Rectal smooth muscle tissue (tissue), 1 donor: Measurements from ENCODE around the gene MDFI.

Source experiments
- H3K27ac ChIP-seq: one replicate; pipeline ENCODE4 v1.7.0; 2013; ENCODE audit warnings: low read depth, low read length, inconsistent platforms
- H3K27me3 ChIP-seq: one replicate; pipeline ENCODE4 v1.7.0; 2013; ENCODE audit warnings: low read length; ENCODE audit not compliant: control insufficient read depth, insufficient read depth
- H3K36me3 ChIP-seq: one replicate; pipeline ENCODE4 v1.7.0; 2013; ENCODE audit warnings: low read length; ENCODE audit not compliant: control insufficient read depth, insufficient read depth
- H3K4me1 ChIP-seq: one replicate; pipeline ENCODE4 v1.7.0; 2013; ENCODE audit warnings: low read length; ENCODE audit not compliant: control insufficient read depth, insufficient read depth
- H3K4me3 ChIP-seq: one replicate; pipeline ENCODE4 v1.7.0; 2013; ENCODE audit warnings: low read length
- H3K9ac ChIP-seq: one replicate; pipeline ENCODE4 v1.7.0; 2013; ENCODE audit warnings: low read length

The MDFI gene

DNA sequence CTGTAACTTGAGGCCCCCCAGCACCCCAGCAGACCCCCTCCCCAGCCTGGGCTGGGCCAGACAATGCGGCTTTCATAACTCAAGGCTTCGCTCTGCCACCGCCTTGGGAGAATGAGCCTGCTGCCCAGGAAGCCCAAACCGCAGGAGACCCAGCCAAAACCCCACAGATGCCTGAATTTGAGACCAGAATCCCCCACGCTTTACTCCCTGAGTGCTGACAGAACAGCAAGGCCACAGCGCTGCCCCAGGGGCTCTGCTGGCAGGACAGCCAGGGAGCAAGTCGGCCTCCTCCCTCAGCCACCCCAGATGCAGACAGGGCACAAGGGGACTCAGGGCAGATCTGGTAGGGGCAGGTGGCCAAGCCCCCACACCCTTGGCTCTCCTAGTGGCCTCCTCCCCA lies 2.2 kb downstream of the MDFI start:
- no peak overlapping the region for H3K4me3 ChIP-seq
- H3K36me3 ChIP-seq = no peaks in the 10 kb centered on the region
- no peaks in the 10 kb centered on the region for H3K4me1 ChIP-seq

GRCh38 chr6:41641352-41641925 lies 3.2 kb downstream of the MDFI start:
- H3K36me3 ChIP-seq = no peaks in the 10 kb centered on the region
- H3K4me1 ChIP-seq = no peaks in the 10 kb centered on the region
- H3K27ac ChIP-seq = no peak overlapping the region
- no peak overlapping the region for H3K4me3 ChIP-seq
- H3K9ac ChIP-seq = no peak overlapping the region
- H3K27me3 ChIP-seq = peaks cover 23% of the 10 kb centered on the region

More for the DNA sequence above, 2.2 kb downstream of the MDFI start:
- H3K27me3 ChIP-seq = peaks cover 23% of the 10 kb centered on the region
- no peak overlapping the region for H3K27ac ChIP-seq
- no peak overlapping the region for H3K9ac ChIP-seq

DNA sequence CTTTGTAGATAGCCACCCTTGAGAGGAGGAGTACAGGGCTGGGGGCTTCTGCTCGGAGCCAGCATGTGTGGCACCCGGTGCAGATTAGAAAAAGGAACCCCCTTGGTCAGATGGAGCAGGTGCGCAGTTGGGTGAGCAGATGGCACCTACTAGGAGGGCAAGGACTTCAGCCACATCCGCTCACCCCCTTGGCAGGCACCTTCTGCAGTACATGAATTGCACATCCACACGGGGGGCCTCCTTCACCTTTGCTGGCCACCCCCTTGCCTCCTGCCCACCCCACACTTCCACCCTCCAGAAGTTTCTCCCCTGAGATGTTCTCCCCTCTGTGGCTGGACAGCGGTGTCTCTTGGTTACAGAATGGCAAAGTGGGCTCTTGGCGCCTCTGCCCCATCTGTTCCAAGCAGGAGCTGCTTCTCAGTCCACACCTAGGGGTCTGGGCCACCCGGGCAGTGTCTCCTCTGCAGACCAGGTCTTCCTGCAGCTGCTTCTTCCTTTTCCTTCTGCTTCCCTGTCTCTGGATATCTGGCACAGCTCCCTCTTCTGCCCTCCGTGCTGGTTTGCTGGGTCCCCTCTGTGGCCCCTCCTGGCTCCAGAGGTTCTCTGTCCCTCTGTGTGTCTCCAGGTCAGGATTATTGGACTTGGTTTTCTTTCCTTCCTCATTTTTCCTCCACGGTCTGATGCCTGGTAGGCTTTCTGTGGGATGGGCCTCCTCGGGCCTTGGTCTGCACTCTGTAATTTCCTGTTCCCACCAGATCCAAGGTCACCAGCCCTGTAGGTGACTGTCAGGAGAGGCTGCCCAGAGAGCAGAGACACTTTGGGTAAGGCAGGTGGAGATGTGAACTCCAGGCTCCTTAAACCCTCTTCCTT lies 4.1 kb downstream of the MDFI start:
- peaks cover 22% of the 10 kb centered on the region for H3K27me3 ChIP-seq
- H3K27ac ChIP-seq = no peak overlapping the region
- no peak overlapping the region for H3K9ac ChIP-seq
- no peak overlapping the region for H3K4me3 ChIP-seq
- no peaks in the 10 kb centered on the region for H3K4me1 ChIP-seq
- H3K36me3 ChIP-seq = no peaks in the 10 kb centered on the region

- Histone ChIP-seq H3K4me3 (no peak overlapping the region), H3K36me3 (no peaks in the 10 kb centered on the region), H3K4me1 (no peaks in the 10 kb centered on the region), H3K27me3 (peaks cover 15% of the 10 kb centered on the region), H3K9ac (no peak overlapping the region), H3K27ac (no peak overlapping the region)
Observed at GRCh38 chr6:41642960-41643898, 5.0 kb downstream of the MDFI start.

DNA sequence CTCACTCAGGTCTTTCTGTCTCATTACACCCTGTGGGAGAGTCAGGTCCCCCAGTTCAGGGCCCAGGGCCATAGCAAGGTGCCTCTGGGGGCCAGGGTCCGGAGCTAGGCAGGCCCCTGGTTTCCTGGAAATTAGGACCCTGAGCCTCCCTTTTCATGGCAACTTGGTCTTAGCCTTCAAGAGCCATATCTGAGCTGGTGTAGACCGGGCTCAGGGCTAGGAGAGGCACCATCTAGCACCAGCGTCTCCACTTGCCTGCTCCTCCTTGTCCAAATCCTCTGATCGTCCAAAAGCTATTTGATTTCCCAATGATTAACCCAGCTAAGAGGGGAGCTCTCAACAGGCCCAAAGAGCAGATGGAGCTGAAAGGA lies 5.6 kb downstream of the MDFI start:
- no peak overlapping the region for H3K27ac ChIP-seq
- H3K9ac ChIP-seq = no peak overlapping the region
- H3K36me3 ChIP-seq = no peaks in the 10 kb centered on the region
- no peaks in the 10 kb centered on the region for H3K4me1 ChIP-seq
- H3K27me3 ChIP-seq = peaks cover 9% of the 10 kb centered on the region
- no peak overlapping the region for H3K4me3 ChIP-seq

DNA sequence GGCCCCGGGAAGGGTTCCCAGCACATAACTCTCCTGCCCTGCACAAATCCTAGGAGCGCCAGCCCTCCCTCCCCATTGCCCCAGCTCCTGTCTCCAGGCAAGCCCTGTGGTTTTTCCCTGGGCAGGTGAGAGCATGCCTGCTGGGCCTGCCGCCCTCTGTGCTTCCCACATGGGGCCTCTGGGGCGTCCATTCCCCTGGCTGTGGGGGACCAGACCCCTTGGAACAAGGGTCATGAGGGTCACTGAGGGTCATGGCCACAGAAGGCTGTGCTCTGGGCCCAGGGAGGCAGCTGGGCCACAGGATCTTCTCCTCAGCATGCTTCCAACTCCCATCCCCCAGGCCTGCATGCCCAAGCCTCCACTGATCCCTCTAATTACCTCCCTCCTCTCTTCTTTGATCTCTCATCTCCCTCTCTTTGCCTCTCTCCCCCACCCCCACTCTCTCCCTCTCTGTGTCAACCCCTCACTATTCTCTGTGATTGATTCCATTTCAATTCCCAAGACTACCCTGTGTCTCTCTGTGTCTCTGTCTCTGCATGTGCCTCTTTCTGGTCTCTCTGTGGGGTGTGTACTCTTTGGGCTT lies 6.1 kb downstream of the MDFI start:
- peaks cover 5% of the 10 kb centered on the region for H3K27me3 ChIP-seq
- no peak overlapping the region for H3K27ac ChIP-seq
- no peaks in the 10 kb centered on the region for H3K36me3 ChIP-seq
- H3K9ac ChIP-seq = no peak overlapping the region
- no peak overlapping the region for H3K4me3 ChIP-seq
- H3K4me1 ChIP-seq = no peaks in the 10 kb centered on the region

DNA sequence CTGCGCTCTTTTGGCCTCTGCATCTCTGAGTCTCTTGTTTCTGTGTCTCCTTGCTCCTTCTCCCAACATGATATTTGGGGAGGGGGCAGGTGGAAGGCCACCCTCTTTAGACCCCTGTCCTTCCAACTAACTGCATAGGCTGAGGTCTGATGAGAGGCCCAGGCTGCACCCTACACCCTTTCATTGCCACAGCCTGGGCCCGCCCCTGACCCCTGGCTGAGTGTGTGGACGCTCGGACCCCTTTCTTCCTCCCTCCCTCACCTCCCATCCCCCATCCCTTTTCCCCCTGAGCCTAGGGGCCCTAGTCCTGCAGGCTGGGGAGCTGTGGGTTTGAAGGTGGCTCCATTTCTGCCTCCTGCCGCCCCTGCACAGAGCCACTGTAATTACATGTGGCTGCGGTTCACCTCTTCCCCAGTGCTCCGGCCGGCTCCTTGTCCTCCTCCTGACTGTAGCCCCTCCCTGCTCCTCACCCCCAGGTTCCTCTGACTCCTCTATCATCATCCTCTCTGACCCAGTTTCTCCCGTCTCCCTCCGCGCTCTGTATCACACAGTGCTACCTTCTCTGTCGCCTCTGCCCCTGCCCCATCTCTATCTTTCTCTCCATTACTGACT lies 6.8 kb downstream of the MDFI start:
- H3K27ac ChIP-seq = no peak overlapping the region
- no peaks in the 10 kb centered on the region for H3K4me1 ChIP-seq
- peaks cover 2% of the 10 kb centered on the region for H3K27me3 ChIP-seq
- no peaks in the 10 kb centered on the region for H3K36me3 ChIP-seq
- H3K4me3 ChIP-seq = no peak overlapping the region
- H3K9ac ChIP-seq = no peak overlapping the region

DNA sequence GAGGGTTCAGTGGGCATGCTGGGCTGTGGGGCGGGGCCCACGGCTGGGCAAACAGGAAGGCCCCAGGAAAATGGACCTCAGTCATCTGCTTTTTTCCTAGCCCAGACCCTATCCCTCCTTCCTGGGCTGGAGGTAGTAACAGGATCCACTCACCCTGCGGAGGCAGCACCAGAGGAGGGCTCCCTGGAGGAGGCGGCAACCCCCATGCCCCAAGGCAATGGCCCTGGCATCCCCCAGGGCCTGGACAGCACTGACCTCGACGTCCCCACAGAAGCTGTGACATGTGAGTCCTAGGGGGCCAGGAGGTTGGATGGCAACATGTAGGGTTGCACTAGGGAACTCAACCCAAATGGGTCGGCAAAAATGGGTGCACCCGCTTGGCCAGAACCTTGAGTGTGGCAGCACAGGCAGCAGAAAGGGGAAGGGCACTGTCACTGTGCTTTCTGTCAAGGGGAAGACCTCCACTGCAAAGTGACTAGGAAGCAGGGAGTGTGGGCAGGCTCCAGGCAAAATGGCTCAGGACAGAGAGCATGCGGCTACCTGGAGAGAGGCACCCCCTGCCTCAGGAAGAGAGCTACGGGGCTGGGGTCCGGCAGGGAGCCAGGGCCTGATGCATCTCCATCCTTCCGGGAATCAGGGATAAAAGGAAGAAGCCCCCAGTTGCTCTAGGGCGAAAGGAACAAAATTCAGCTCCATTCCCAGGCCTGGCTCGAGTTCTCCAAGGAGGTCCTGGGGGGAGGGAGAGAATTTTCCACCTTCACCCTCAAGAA lies 7.9 kb downstream of the MDFI start:
- Histone ChIP-seq H3K4me1 (no peaks in the 10 kb centered on the region), H3K36me3 (no peaks in the 10 kb centered on the region)

GRCh38 chr6:41647061-41647511 lies 8.8 kb downstream of the MDFI start:
- Histone ChIP-seq H3K4me1 (no peaks in the 10 kb centered on the region), H3K27me3 (no peaks in the 10 kb centered on the region), H3K9ac (no peak overlapping the region), H3K36me3 (no peaks in the 10 kb centered on the region), H3K4me3 (no peak overlapping the region), H3K27ac (no peak overlapping the region)

More for the DNA sequence above, 7.9 kb downstream of the MDFI start:
- no peak overlapping the region for H3K9ac ChIP-seq
- H3K4me3 ChIP-seq = no peak overlapping the region
- H3K27me3 ChIP-seq = peaks cover 2% of the 10 kb centered on the region
- H3K27ac ChIP-seq = no peak overlapping the region

- Histone ChIP-seq H3K27ac (no peak overlapping the region), H3K9ac (no peak overlapping the region), H3K36me3 (no peaks in the 10 kb centered on the region), H3K27me3 (no peaks in the 10 kb centered on the region), H3K4me3 (no peak overlapping the region), H3K4me1 (no peaks in the 10 kb centered on the region)
Observed at GRCh38 chr6:41648070-41648585, 9.9 kb downstream of the MDFI start.

DNA sequence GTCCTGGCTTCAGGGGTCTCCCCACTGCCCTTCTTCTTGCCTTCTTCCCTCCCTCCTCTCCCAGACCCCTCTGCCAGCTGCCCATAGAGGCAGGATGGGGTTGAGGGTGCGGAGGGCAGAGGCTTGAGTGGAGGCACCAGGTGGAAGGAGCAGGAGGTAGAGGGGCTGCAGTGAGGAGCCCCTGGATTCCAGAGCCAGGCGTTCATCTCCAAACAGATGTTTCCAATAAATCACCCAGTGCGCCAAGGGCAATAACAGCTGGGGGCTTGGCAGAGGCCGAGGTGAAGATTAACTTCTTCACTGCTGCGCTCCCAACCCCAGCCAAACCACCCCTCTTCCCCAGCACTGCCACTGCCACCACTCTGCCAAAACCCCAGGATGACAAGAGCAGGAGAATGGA lies 10.7 kb downstream of the MDFI start:
- Histone ChIP-seq H3K4me3 (no peak overlapping the region), H3K27ac (no peak overlapping the region), H3K36me3 (no peaks in the 10 kb centered on the region), H3K27me3 (no peaks in the 10 kb centered on the region), H3K9ac (no peak overlapping the region), H3K4me1 (no peaks in the 10 kb centered on the region)
